Measurements from ENCODE around the gene PLK5. TPM values are rescaled to one million over a fixed set of nuclear protein-coding genes. Genes with fewer than 3 reads are reported as not detected.

PLK5 gene
- polyA plus RNA-seq, 1 donor from 2014 or later: 3.6 TPM

- Histone ChIP-seq H3K9me3 (ENCODE audit: low read length) (no peaks in the 10 kb centered on the region), H3K79me2 (replicated peaks; ENCODE audit: insufficient read depth, low read length) (no peaks in the 10 kb centered on the region), H3K27me3 (ENCODE audit: insufficient read depth, low read depth, low read length) (peaks cover 24% of the 10 kb centered on the region), H3F3A (ENCODE audit: insufficient read depth, low read length, poor library complexity, severe bottlenecking) (no peaks in the 10 kb centered on the region), H3K9ac (ENCODE audit: low read length) (no peak overlapping the region), H2AFZ (ENCODE audit: low read depth, low read length) (no peak overlapping the region), H3K36me3 (ENCODE audit: insufficient read depth, low read length) (no peaks in the 10 kb centered on the region), H3K9me2 (ENCODE audit: insufficient read depth, low read length) (no peaks in the 10 kb centered on the region), H3K4me2 (ENCODE audit: low read length) (no peak overlapping the region), H3K4me3 (ENCODE audit: low read length) (no peak overlapping the region), H4K20me1 (ENCODE audit: insufficient read depth) (no peaks in the 10 kb centered on the region), H3K27ac (ENCODE audit: low read length) (no peak overlapping the region)
- no peak for TF ChIP-seq RAD21 (conservative IDR thresholded peaks at IDR 0.05)
- TF ChIP-seq EP300 (conservative IDR thresholded peaks at IDR 0.05; ENCODE audit: poor library complexity, severe bottlenecking): no peak
- no peak for TF ChIP-seq EZH2 (IDR thresholded peaks at IDR 0.05; ENCODE audit: borderline replicate concordance, insufficient read depth, low read length, poor library complexity, severe bottlenecking)
- TF ChIP-seq SMC3 (conservative IDR thresholded peaks at IDR 0.05; ENCODE audit: poor library complexity): no peak
- TF ChIP-seq, protein P1, sequence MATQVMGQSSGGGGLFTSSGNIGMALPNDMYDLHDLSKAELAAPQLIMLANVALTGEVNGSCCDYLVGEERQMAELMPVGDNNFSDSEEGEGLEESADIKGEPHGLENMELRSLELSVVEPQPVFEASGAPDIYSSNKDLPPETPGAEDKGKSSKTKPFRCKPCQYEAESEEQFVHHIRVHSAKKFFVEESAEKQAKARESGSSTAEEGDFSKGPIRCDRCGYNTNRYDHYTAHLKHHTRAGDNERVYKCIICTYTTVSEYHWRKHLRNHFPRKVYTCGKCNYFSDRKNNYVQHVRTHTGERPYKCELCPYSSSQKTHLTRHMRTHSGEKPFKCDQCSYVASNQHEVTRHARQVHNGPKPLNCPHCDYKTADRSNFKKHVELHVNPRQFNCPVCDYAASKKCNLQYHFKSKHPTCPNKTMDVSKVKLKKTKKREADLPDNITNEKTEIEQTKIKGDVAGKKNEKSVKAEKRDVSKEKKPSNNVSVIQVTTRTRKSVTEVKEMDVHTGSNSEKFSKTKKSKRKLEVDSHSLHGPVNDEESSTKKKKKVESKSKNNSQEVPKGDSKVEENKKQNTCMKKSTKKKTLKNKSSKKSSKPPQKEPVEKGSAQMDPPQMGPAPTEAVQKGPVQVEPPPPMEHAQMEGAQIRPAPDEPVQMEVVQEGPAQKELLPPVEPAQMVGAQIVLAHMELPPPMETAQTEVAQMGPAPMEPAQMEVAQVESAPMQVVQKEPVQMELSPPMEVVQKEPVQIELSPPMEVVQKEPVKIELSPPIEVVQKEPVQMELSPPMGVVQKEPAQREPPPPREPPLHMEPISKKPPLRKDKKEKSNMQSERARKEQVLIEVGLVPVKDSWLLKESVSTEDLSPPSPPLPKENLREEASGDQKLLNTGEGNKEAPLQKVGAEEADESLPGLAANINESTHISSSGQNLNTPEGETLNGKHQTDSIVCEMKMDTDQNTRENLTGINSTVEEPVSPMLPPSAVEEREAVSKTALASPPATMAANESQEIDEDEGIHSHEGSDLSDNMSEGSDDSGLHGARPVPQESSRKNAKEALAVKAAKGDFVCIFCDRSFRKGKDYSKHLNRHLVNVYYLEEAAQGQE (IDR thresholded peaks at IDR 0.05; ENCODE audit: borderline replicate concordance): no peak
- TF ChIP-seq POLR2AphosphoS5 (IDR thresholded peaks at IDR 0.05): no peak
- TF ChIP-seq MXI1 (conservative IDR thresholded peaks at IDR 0.05; ENCODE audit: poor library complexity, severe bottlenecking): no peak
- TF ChIP-seq, protein P2, sequence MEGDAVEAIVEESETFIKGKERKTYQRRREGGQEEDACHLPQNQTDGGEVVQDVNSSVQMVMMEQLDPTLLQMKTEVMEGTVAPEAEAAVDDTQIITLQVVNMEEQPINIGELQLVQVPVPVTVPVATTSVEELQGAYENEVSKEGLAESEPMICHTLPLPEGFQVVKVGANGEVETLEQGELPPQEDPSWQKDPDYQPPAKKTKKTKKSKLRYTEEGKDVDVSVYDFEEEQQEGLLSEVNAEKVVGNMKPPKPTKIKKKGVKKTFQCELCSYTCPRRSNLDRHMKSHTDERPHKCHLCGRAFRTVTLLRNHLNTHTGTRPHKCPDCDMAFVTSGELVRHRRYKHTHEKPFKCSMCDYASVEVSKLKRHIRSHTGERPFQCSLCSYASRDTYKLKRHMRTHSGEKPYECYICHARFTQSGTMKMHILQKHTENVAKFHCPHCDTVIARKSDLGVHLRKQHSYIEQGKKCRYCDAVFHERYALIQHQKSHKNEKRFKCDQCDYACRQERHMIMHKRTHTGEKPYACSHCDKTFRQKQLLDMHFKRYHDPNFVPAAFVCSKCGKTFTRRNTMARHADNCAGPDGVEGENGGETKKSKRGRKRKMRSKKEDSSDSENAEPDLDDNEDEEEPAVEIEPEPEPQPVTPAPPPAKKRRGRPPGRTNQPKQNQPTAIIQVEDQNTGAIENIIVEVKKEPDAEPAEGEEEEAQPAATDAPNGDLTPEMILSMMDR (IDR thresholded peaks at IDR 0.05; ENCODE audit: poor library complexity, severe bottlenecking): no peak
- no peak for TF ChIP-seq TAF1 (IDR thresholded peaks at IDR 0.05; ENCODE audit: low read depth)
Observed at GRCh38 chr19:1522838-1523237, 1.0 kb upstream of the PLK5 start.

DNA sequence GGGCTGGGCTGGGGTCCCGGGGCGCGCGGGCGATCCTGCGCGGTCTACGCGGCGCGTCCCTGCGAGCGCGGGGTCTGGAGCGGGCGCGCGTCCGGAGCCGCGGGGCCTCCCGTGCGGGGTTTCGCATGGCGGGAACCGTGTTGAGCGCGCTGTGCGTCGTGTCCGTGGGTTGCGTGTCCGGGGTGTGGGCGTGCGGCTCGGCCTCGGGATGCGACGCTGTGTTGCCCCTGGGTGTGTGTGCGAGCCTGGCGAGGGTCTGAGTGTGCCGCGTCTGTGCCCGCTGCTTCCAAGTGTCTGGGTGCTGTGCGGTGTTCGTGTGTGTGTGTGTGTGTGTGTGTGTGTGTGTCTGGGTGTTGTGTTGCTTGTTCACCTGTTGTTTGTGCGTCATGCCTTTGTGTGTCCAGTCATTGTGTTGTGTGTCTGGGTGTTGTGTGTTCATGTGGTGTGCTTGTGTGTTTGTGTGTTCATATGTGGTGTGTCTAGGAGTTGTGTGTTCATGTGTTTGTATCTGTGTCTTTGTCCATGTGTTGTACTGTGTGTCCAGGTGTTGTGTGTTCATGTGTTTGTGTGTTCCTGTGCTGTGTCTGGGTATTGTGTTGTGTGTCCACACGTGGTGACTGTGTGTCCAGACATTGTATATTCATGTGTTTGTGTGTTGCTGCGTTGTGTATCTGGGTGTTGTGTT is 552 bp downstream of the PLK5 start:
- Histone ChIP-seq H3K9me3 (ENCODE audit: low read length) (no peaks in the 10 kb centered on the region), H2AFZ (ENCODE audit: low read depth, low read length) (no peak overlapping the region), H3K79me2 (replicated peaks; ENCODE audit: insufficient read depth, low read length) (no peaks in the 10 kb centered on the region), H3K36me3 (ENCODE audit: insufficient read depth, low read length) (no peaks in the 10 kb centered on the region), H3K27ac (ENCODE audit: low read length) (no peak overlapping the region), H3K4me3 (ENCODE audit: low read length) (peak overlapping the region; percentile 59), H3K9me2 (ENCODE audit: insufficient read depth, low read length) (no peaks in the 10 kb centered on the region), H3F3A (ENCODE audit: insufficient read depth, low read length, poor library complexity, severe bottlenecking) (no peaks in the 10 kb centered on the region), H3K4me2 (ENCODE audit: low read length) (no peak overlapping the region), H4K20me1 (ENCODE audit: insufficient read depth) (no peaks in the 10 kb centered on the region), H3K9ac (ENCODE audit: low read length) (peak overlapping the region; percentile 23), H3K27me3 (ENCODE audit: insufficient read depth, low read depth, low read length) (peaks cover 24% of the 10 kb centered on the region)
- TF ChIP-seq RAD21 (conservative IDR thresholded peaks at IDR 0.05) (no peak), EZH2 (IDR thresholded peaks at IDR 0.05; ENCODE audit: borderline replicate concordance, insufficient read depth, low read length, poor library complexity, severe bottlenecking) (no peak), EP300 (conservative IDR thresholded peaks at IDR 0.05; ENCODE audit: poor library complexity, severe bottlenecking) (no peak), SMC3 (conservative IDR thresholded peaks at IDR 0.05; ENCODE audit: poor library complexity) (no peak), MXI1 (conservative IDR thresholded peaks at IDR 0.05; ENCODE audit: poor library complexity, severe bottlenecking) (no peak), POLR2AphosphoS5 (IDR thresholded peaks at IDR 0.05) (no peak), TAF1 (IDR thresholded peaks at IDR 0.05; ENCODE audit: low read depth) (no peak)
- TF ChIP-seq, protein P2 (IDR thresholded peaks at IDR 0.05; ENCODE audit: poor library complexity, severe bottlenecking): no peak
- TF ChIP-seq, protein P1 (IDR thresholded peaks at IDR 0.05; ENCODE audit: borderline replicate concordance): no peak
